OCI-LY3 (cell line): ENCODE results near the gene C6orf58.

Source experiments
- EZH2phosphoT487 ChIP-seq: fragments of 200-600 bp; shearing (Covaris generic); IDR thresholded peaks from 2 replicates; pipeline ENCODE4 v1.6.1; 2018; ENCODE audit warnings: antibody characterized with exemption, mixed run types, low read depth
- TF ChIP-seq, protein P1 (sequence below): fragments of 200-600, 300-600 bp; sonication (generic); IDR thresholded peaks from 2 replicates; pipeline ENCODE4 v1.5.1; 2014; ENCODE audit warnings: antibody characterized with exemption, low read length, low read depth

DNA sequence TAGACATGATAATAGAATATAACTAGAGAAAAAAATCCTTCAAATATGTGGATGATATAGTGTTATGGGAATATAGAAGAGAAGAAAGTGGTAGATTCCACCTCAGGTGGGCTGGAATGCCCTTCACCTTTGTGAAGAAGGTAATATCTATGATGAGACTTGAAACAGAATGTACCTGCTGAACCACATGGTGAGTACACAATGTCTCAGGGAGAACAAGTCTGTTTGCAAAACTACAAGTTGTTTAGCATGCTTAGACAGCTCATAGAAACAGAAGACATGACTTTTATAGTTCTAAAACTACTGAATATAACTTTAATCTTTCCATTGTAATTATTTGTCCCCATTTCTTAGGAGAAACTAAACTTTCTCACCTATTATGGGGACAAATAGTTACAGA, 12.2 kb downstream of the C6orf58 start:
- TF ChIP-seq, protein P1, sequence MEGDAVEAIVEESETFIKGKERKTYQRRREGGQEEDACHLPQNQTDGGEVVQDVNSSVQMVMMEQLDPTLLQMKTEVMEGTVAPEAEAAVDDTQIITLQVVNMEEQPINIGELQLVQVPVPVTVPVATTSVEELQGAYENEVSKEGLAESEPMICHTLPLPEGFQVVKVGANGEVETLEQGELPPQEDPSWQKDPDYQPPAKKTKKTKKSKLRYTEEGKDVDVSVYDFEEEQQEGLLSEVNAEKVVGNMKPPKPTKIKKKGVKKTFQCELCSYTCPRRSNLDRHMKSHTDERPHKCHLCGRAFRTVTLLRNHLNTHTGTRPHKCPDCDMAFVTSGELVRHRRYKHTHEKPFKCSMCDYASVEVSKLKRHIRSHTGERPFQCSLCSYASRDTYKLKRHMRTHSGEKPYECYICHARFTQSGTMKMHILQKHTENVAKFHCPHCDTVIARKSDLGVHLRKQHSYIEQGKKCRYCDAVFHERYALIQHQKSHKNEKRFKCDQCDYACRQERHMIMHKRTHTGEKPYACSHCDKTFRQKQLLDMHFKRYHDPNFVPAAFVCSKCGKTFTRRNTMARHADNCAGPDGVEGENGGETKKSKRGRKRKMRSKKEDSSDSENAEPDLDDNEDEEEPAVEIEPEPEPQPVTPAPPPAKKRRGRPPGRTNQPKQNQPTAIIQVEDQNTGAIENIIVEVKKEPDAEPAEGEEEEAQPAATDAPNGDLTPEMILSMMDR, result no peak
- TF ChIP-seq EZH2phosphoT487, result no peak
